ENCODE measurements around the gene CSNK1D. TPM values are rescaled to one million over a fixed set of nuclear protein-coding genes. Genes with fewer than 3 reads are reported as not detected.
A peak's percentile ranks its signal among the peaks of the same experiment; 100 is the strongest.

Gene CSNK1D
- total and polyA plus RNA-seq, 5 donors from 2014 or later: 41.2 to 333 (median 49.0) TPM

GRCh38 chr17:82247182-82247823 lies 26.2 kb downstream of the CSNK1D start:
- peak overlapping the region; percentile 33 for H3K27ac ChIP-seq (ENCODE audit: insufficient read depth, low read length, poor library complexity, severe bottlenecking)
- Mint-ChIP-seq H3K27ac (no peak overlapping the region), H3K27me3 (no peaks in the 10 kb centered on the region), H3K36me3 (peaks cover 26% of the 10 kb centered on the region), H3K9me3 (peaks cover 0 to 2% (median 0%) of the 10 kb centered on the region in 7 donors), H3K4me1 (peaks cover 4 to 18% (median 8%) of the 10 kb centered on the region in 4 donors), H3K4me3 (no peak overlapping the region)
- DNase-seq: no peak
- no peaks in the 10 kb centered on the region for H3K9me3 ChIP-seq (ENCODE audit: control insufficient read depth in 2 of 2, low read length in 2 of 2)
- H3K27me3 ChIP-seq (ENCODE audit: control insufficient read depth, insufficient read depth, low read length): no peaks in the 10 kb centered on the region
- H3K4me1 ChIP-seq (ENCODE audit: control insufficient read depth, insufficient read depth, low read length, poor library complexity, severe bottlenecking): peaks cover 3% of the 10 kb centered on the region
- H3K4me3 ChIP-seq (ENCODE audit: low read depth, low read length): no peak overlapping the region
- no peak for ATAC-seq (ENCODE audit: low read depth in 2 of 2)
- H3K36me3 ChIP-seq (ENCODE audit: control insufficient read depth, insufficient read depth, low read length): peaks cover 96% of the 10 kb centered on the region

GRCh38 chr17:82246365-82247181 lies 26.9 kb downstream of the CSNK1D start:
- Histone ChIP-seq H3K27me3 (ENCODE audit: control insufficient read depth, insufficient read depth, low read length) (no peaks in the 10 kb centered on the region), H3K4me1 (ENCODE audit: control insufficient read depth, insufficient read depth, low read length, poor library complexity, severe bottlenecking) (peaks cover 8% of the 10 kb centered on the region), H3K27ac (ENCODE audit: insufficient read depth, low read length, poor library complexity, severe bottlenecking) (peak overlapping the region; percentile 33), H3K4me3 (ENCODE audit: low read depth, low read length) (no peak overlapping the region), H3K36me3 (ENCODE audit: control insufficient read depth, insufficient read depth, low read length) (peaks cover 89% of the 10 kb centered on the region), H3K9me3 (ENCODE audit: control insufficient read depth in 2 of 2, low read length in 2 of 2) (no peaks in the 10 kb centered on the region)
- peaks cover 0 to 2% (median 0%) of the 10 kb centered on the region in 7 donors for H3K9me3 Mint-ChIP-seq
- H3K27ac Mint-ChIP-seq: no peak overlapping the region
- H3K4me3 Mint-ChIP-seq: no peak overlapping the region
- H3K36me3 Mint-ChIP-seq: peaks cover 21% of the 10 kb centered on the region
- peaks cover 4 to 23% (median 8%) of the 10 kb centered on the region in 4 donors for H3K4me1 Mint-ChIP-seq
- H3K27me3 Mint-ChIP-seq: no peaks in the 10 kb centered on the region
- DNase-seq (no peak), ATAC-seq (ENCODE audit: low read depth in 2 of 2) (no peak)

- ATAC-seq (ENCODE audit: low read depth in 2 of 2): no peak
- peaks cover 4 to 29% (median 10%) of the 10 kb centered on the region in 4 donors for H3K4me1 Mint-ChIP-seq
- no peak overlapping the region for H3K27ac ChIP-seq (ENCODE audit: insufficient read depth, low read length, poor library complexity, severe bottlenecking)
- H3K36me3 ChIP-seq (ENCODE audit: control insufficient read depth, insufficient read depth, low read length): peaks cover 83% of the 10 kb centered on the region
- H3K9me3 ChIP-seq (ENCODE audit: control insufficient read depth in 2 of 2, low read length in 2 of 2): no peaks in the 10 kb centered on the region
- H3K36me3 Mint-ChIP-seq: peaks cover 16% of the 10 kb centered on the region
- H3K27me3 Mint-ChIP-seq: no peaks in the 10 kb centered on the region
- H3K4me3 ChIP-seq (ENCODE audit: low read depth, low read length): no peak overlapping the region
- H3K9me3 Mint-ChIP-seq: peaks cover 0 to 2% (median 0%) of the 10 kb centered on the region in 7 donors
- no peak overlapping the region for H3K4me3 Mint-ChIP-seq
- H3K27ac Mint-ChIP-seq: no peak overlapping the region
- H3K4me1 ChIP-seq (ENCODE audit: control insufficient read depth, insufficient read depth, low read length, poor library complexity, severe bottlenecking): peaks cover 13% of the 10 kb centered on the region
- H3K27me3 ChIP-seq (ENCODE audit: control insufficient read depth, insufficient read depth, low read length): no peaks in the 10 kb centered on the region
- no peak for DNase-seq
These were observed 27.5 kb downstream of the CSNK1D start for GRCh38 chr17:82246040-82246364.

GRCh38 chr17:82245134-82246039 lies 28.1 kb downstream of the CSNK1D start:
- peaks cover 77% of the 10 kb centered on the region for H3K36me3 ChIP-seq (ENCODE audit: control insufficient read depth, insufficient read depth, low read length)
- Mint-ChIP-seq H3K9me3 (peaks cover 0 to 2% (median 0%) of the 10 kb centered on the region in 7 donors), H3K36me3 (peaks cover 16% of the 10 kb centered on the region), H3K4me3 (peak overlapping the region in 1 of 4 donors; percentile 49), H3K27me3 (no peaks in the 10 kb centered on the region), H3K4me1 (peaks cover 4 to 35% (median 10%) of the 10 kb centered on the region in 4 donors), H3K27ac (no peak overlapping the region)
- no peak for DNase-seq
- no peak for ATAC-seq (ENCODE audit: low read depth in 2 of 2)
- no peak overlapping the region for H3K4me3 ChIP-seq (ENCODE audit: low read depth, low read length)
- no peaks in the 10 kb centered on the region for H3K27me3 ChIP-seq (ENCODE audit: control insufficient read depth, insufficient read depth, low read length)
- no peak overlapping the region for H3K27ac ChIP-seq (ENCODE audit: insufficient read depth, low read length, poor library complexity, severe bottlenecking)
- peaks cover 19% of the 10 kb centered on the region for H3K4me1 ChIP-seq (ENCODE audit: control insufficient read depth, insufficient read depth, low read length, poor library complexity, severe bottlenecking)
- H3K9me3 ChIP-seq (ENCODE audit: control insufficient read depth in 2 of 2, low read length in 2 of 2): no peaks in the 10 kb centered on the region

- Histone ChIP-seq H3K4me3 (ENCODE audit: low read depth, low read length) (no peak overlapping the region), H3K27ac (ENCODE audit: insufficient read depth, low read length, poor library complexity, severe bottlenecking) (no peak overlapping the region), H3K9me3 (ENCODE audit: control insufficient read depth in 2 of 2, low read length in 2 of 2) (no peaks in the 10 kb centered on the region), H3K27me3 (ENCODE audit: control insufficient read depth, insufficient read depth, low read length) (no peaks in the 10 kb centered on the region), H3K4me1 (ENCODE audit: control insufficient read depth, insufficient read depth, low read length, poor library complexity, severe bottlenecking) (peaks cover 28% of the 10 kb centered on the region), H3K36me3 (ENCODE audit: control insufficient read depth, insufficient read depth, low read length) (peaks cover 69% of the 10 kb centered on the region)
- peaks cover 16% of the 10 kb centered on the region for H3K36me3 Mint-ChIP-seq
- peaks cover 0 to 2% (median 0%) of the 10 kb centered on the region in 7 donors for H3K9me3 Mint-ChIP-seq
- peaks cover 4 to 42% (median 10%) of the 10 kb centered on the region in 4 donors for H3K4me1 Mint-ChIP-seq
- H3K27me3 Mint-ChIP-seq: no peaks in the 10 kb centered on the region
- no peak for DNase-seq
- H3K27ac Mint-ChIP-seq: peak overlapping the region in 2 of 3 donors; percentile 31 to 55
- H3K4me3 Mint-ChIP-seq: no peak overlapping the region
- ATAC-seq (ENCODE audit: low read depth in 2 of 2): no peak
These were observed 28.9 kb downstream of the CSNK1D start for GRCh38 chr17:82244413-82245133.

- Mint-ChIP-seq H3K4me3 (peak overlapping the region in 1 of 4 donors; percentile 8), H3K4me1 (peaks cover 4 to 49% (median 12%) of the 10 kb centered on the region in 4 donors), H3K27me3 (no peaks in the 10 kb centered on the region), H3K36me3 (peaks cover 16% of the 10 kb centered on the region), H3K27ac (peak overlapping the region in 2 of 3 donors; percentile 55 to 74), H3K9me3 (peaks cover 0 to 2% (median 0%) of the 10 kb centered on the region in 7 donors)
- no peak for ATAC-seq (ENCODE audit: low read depth in 2 of 2)
- Histone ChIP-seq H3K27me3 (ENCODE audit: control insufficient read depth, insufficient read depth, low read length) (no peaks in the 10 kb centered on the region), H3K36me3 (ENCODE audit: control insufficient read depth, insufficient read depth, low read length) (peaks cover 63% of the 10 kb centered on the region), H3K4me3 (ENCODE audit: low read depth, low read length) (no peak overlapping the region), H3K27ac (ENCODE audit: insufficient read depth, low read length, poor library complexity, severe bottlenecking) (no peak overlapping the region), H3K4me1 (ENCODE audit: control insufficient read depth, insufficient read depth, low read length, poor library complexity, severe bottlenecking) (peaks cover 33% of the 10 kb centered on the region), H3K9me3 (ENCODE audit: control insufficient read depth in 2 of 2, low read length in 2 of 2) (no peaks in the 10 kb centered on the region)
- DNase-seq: no peak
These were observed 29.7 kb downstream of the CSNK1D start for GRCh38 chr17:82243648-82244412.
